Breast epithelium (tissue), 3 donors: Measurements from ENCODE around the gene TXNL4A.

ENCODE experiments used
- CTCF ChIP-seq, 3 donors: fragments of 450-650 bp; IDR thresholded peaks; one replicate each; pipeline ENCODE4 v1.5.1; 2016 to 2017; ENCODE audit warnings: antibody characterized with exemption in 3 of 3, mild to moderate bottlenecking in 3 of 3, moderate library complexity in 3 of 3
- POLR2A ChIP-seq: fragments of 450-650 bp; IDR thresholded peaks from one replicate; pipeline ENCODE4 v1.6.1; 2016; ENCODE audit warnings: antibody characterized with exemption, mild to moderate bottlenecking, moderate library complexity
- POLR2AphosphoS5 ChIP-seq, 3 donors: sonication (generic); formaldehyde crosslinking; IDR thresholded peaks; one replicate each; pipeline ENCODE4 v1.6.1; 2017; ENCODE audit warnings: antibody characterized with exemption in 3 of 3

GRCh38 chr18:79991494-79991893, 3.1 kb upstream of the TXNL4A start:
- TF ChIP-seq CTCF (IDR thresholded peaks at IDR 0.05) (no peak), POLR2A (no peak), POLR2AphosphoS5 (IDR thresholded peaks at IDR 0.05) (no peak)
